Hepatocyte (in vitro differentiated cells): ENCODE data around the gene GPR155. TPM values are rescaled to one million over a fixed set of nuclear protein-coding genes. Genes with fewer than 3 reads are reported as not detected.
"Not testable (repeated sequence)": the region's sequence is repeated elsewhere in the genome, so short reads cannot be mapped to it uniquely, and the experiment has no call there.

Source experiments
- DNase-seq: peaks from one replicate; pipeline ENCODE4 v3.0.0-alpha.2; 2016; ENCODE audit warnings: low spot score
- H2AFZ ChIP-seq: fragments of 200-600 bp; sonication (generic); 2 replicates; pipeline ENCODE4 v1.6.0; 2016; ENCODE audit warnings: antibody characterized with exemption, mild to moderate bottlenecking
- H3K27ac ChIP-seq: fragments of 200-600 bp; sonication (generic); 2 replicates; pipeline ENCODE4 v1.5.1; 2016; ENCODE audit warnings: mild to moderate bottlenecking
- H3K27me3 ChIP-seq: fragments of 200-600 bp; sonication (generic); 2 replicates; pipeline ENCODE4 v1.6.1; 2016
- H3K36me3 ChIP-seq: fragments of 200-600 bp; sonication (generic); replicated peaks from 2 replicates; pipeline ENCODE4 v1.5.1; 2016; ENCODE audit warnings: low read depth; ENCODE audit not compliant: insufficient read depth
- H3K4me1 ChIP-seq: fragments of 200-600 bp; sonication (generic); 2 replicates; pipeline ENCODE4 v1.5.1; 2016; ENCODE audit warnings: mild to moderate bottlenecking, moderate library complexity; ENCODE audit not compliant: insufficient read depth
- H3K4me2 ChIP-seq: fragments of 200-600 bp; sonication (generic); 2 replicates; pipeline ENCODE4 v1.6.0; 2016
- H3K4me3 ChIP-seq: fragments of 200-600 bp; sonication (generic); 2 replicates; pipeline ENCODE4 v1.5.1; 2016; ENCODE audit warnings: mild to moderate bottlenecking
- H3K79me2 ChIP-seq: fragments of 200-600 bp; sonication (generic); 2 replicates; pipeline ENCODE4 v1.6.0; 2017; ENCODE audit warnings: mild to moderate bottlenecking
- H3K9me2 ChIP-seq: fragments of 200-600 bp; sonication (generic); replicated peaks from 2 replicates; pipeline ENCODE4 v1.6.0; 2017; ENCODE audit warnings: mild to moderate bottlenecking; ENCODE audit not compliant: insufficient read depth
- H3K9me3 ChIP-seq: fragments of 200-600 bp; sonication (generic); 2 replicates; pipeline ENCODE4 v1.5.1; 2016; ENCODE audit warnings: low read depth, mild to moderate bottlenecking
- H4K20me1 ChIP-seq: fragments of 200-600 bp; sonication (generic); 2 replicates; pipeline ENCODE4 v1.6.0; 2016; ENCODE audit warnings: mild to moderate bottlenecking; ENCODE audit not compliant: insufficient read depth, poor library complexity, severe bottlenecking
- EZH2 ChIP-seq: fragments of 200-600 bp; sonication (generic); IDR thresholded peaks from 2 replicates; pipeline ENCODE4 v1.6.1; 2016; ENCODE audit warnings: antibody characterized with exemption, mild to moderate bottlenecking, borderline replicate concordance
- EZH2phosphoT487 ChIP-seq: fragments of 200-600 bp; sonication (generic); IDR thresholded peaks from one replicate; pipeline ENCODE4 v1.6.1; 2018; ENCODE audit warnings: antibody characterized with exemption, mild to moderate bottlenecking, low read depth, moderate library complexity; ENCODE audit not compliant: unreplicated experiment, severe bottlenecking
- WGBS: methylation state at CpG from one replicate; pipeline ENCODE4 v1.1.6; 2016; ENCODE audit warnings: low lambda C conversion rate; ENCODE audit errors: missing lambda C conversion rate; 5-methylcytosine and 5-hydroxymethylcytosine counted together
- polyA plus RNA-seq: library from polyadenylated mRNA; unstranded; fragments of >200 nt; fragmentation: Nextera tagmentation; extraction: Ambion mirVana; gene quantifications from 2 replicates; pipeline ENCODE4 v1.2.1, GENCODE V29; 2016
- total RNA-seq: library from RNA; depleted of rRNA; stranded (reverse); fragments of >200 nt; gene quantifications from 2 replicates; pipeline ENCODE4 v1.2.3, GENCODE V29; 2014
- TF ChIP-seq, protein P1 (sequence below): fragments of 200-600 bp; sonication (generic); IDR thresholded peaks from 2 replicates; pipeline ENCODE4 v1.5.1; 2016; ENCODE audit warnings: antibody characterized with exemption, mild to moderate bottlenecking; ENCODE audit not compliant: poor library complexity

GPR155 gene
- total and polyA plus RNA-seq, 2 experiments from 2014 or later = 26.1 to 30.0 TPM

DNA sequence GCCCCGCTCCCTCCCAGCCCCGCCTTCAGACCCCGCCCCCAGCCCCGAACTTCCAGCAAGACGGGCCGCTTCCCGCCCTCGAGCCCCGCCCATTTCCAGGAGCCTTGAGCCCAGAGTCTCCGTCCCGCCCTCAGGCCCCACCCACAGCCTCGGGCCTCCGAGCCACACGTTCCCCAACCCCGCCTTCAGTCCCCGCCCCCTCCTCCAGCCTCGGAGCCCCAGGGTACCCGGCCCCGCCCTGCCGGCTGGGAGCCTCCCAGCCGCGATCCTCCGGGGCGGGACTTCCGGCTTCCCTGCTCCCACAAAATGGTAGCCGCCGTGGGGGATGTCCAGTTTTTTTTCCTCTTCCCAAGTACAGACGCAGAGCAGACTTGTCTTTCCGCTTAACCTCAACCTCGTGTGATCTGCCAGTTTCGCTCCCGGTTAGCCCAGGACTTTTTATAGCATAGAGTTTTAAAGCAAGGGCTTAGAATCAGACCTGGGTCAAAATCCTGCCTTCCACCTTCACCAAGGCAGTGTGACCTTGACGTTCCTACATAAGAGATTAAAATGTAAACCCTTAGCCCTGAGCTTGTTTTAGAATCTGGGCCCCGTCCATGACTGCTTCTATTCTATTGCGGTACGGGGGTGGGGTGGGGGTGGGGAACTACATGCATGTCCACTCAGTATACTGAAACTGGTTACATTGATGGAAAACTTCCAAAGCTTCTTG lies 435 bp upstream of the GPR155 start:
- 2% methylated on average over 18 of the region's 36 CpGs for WGBS
- TF ChIP-seq, protein P1, sequence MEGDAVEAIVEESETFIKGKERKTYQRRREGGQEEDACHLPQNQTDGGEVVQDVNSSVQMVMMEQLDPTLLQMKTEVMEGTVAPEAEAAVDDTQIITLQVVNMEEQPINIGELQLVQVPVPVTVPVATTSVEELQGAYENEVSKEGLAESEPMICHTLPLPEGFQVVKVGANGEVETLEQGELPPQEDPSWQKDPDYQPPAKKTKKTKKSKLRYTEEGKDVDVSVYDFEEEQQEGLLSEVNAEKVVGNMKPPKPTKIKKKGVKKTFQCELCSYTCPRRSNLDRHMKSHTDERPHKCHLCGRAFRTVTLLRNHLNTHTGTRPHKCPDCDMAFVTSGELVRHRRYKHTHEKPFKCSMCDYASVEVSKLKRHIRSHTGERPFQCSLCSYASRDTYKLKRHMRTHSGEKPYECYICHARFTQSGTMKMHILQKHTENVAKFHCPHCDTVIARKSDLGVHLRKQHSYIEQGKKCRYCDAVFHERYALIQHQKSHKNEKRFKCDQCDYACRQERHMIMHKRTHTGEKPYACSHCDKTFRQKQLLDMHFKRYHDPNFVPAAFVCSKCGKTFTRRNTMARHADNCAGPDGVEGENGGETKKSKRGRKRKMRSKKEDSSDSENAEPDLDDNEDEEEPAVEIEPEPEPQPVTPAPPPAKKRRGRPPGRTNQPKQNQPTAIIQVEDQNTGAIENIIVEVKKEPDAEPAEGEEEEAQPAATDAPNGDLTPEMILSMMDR = no peak
- TF ChIP-seq EZH2phosphoT487 = no peak
- no peak for TF ChIP-seq EZH2
- DNase-seq = peak; percentile 100
- Histone ChIP-seq H3K27ac (peak overlapping the region; percentile 96), H3K27me3 (no peaks in the 10 kb centered on the region), H3K9me3 (no peaks in the 10 kb centered on the region), H3K4me2 (peak overlapping the region; percentile 92), H3K9me2 (no peaks in the 10 kb centered on the region), H3K79me2 (peaks cover 4% of the 10 kb centered on the region), H3K4me3 (peak overlapping the region; percentile 53), H4K20me1 (no peaks in the 10 kb centered on the region), H3K4me1 (peaks cover 4% of the 10 kb centered on the region), H2AFZ (peak overlapping the region; percentile 91), H3K36me3 (no peaks in the 10 kb centered on the region)

DNA sequence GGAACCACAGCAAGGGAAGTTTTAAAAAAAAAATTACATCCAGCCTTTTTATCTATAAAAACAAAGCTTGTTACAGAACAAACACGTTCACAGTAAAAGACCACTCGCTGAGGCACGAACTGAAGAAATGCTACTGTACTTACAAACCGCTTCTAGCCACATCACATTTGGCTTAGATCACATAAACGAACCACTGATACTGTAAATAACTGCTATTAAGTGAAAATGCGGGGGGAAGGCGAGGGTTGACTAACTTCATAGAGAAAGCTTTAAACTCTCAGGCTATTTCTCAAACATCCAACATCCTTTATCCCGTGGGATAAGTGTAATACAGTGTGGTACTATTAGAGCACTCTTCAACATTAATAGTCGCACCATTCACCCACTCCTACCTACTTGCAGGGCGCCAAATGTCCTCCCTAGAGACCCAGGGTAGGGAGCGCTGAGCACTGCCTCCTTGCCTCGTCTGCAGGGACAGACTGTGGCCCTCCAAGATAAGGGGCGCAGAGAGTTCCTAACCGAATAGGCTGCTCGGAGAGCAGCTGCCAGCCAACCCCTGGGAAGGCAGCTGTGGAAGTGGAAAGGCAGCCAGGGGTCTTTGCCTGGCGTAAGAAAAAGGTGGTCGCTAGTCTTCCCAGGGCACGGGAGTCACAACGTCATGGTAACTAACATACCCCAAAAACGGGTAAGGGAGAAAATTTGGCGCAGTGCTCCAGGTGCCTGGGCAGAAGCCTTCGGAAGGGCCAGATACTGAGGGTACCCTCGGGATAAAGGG lies 854 bp downstream of the GPR155 start:
- H3K27ac ChIP-seq = peak overlapping the region; percentile 26
- peak; percentile 37 for DNase-seq

DNA sequence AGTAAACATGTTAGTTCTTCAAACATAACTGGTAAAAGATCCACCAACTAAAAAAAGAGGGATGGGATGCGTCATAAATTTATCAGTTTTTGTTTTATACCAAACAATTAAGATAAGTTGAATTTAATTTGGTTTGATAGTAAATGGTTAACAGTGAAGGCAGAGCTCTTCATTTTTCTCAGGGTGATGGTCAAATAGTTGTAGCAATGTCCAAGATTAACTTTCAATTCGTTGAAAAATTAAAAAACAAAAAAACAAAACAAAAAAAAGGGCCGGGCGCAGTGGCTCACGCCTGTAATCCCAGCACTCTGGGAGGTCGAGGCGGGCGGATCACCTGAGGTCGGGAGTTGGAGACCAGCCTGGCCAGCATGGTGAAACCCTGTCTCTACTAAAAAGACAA lies 1.8 kb downstream of the GPR155 start:
- WGBS = 93% methylated on average over 9 of the region's 9 CpGs

More for the DNA sequence above, 854 bp downstream of the GPR155 start:
- H3K9me3 ChIP-seq = no peaks in the 10 kb centered on the region
- H3K4me2 ChIP-seq = peak overlapping the region; percentile 92
- H3K27me3 ChIP-seq = no peaks in the 10 kb centered on the region
- H3K4me1 ChIP-seq = peaks cover 4% of the 10 kb centered on the region
- WGBS = 20% methylated on average over 23 of the region's 23 CpGs
- peak overlapping the region; percentile 50 for H3K4me3 ChIP-seq
- H4K20me1 ChIP-seq = no peaks in the 10 kb centered on the region
- H3K36me3 ChIP-seq = no peaks in the 10 kb centered on the region
- no peaks in the 10 kb centered on the region for H3K9me2 ChIP-seq
- peaks cover 4% of the 10 kb centered on the region for H3K79me2 ChIP-seq
- peak overlapping the region; percentile 84 for H2AFZ ChIP-seq
- TF ChIP-seq EZH2 (no peak), EZH2phosphoT487 (no peak)
- TF ChIP-seq, protein P1 = no peak

DNA sequence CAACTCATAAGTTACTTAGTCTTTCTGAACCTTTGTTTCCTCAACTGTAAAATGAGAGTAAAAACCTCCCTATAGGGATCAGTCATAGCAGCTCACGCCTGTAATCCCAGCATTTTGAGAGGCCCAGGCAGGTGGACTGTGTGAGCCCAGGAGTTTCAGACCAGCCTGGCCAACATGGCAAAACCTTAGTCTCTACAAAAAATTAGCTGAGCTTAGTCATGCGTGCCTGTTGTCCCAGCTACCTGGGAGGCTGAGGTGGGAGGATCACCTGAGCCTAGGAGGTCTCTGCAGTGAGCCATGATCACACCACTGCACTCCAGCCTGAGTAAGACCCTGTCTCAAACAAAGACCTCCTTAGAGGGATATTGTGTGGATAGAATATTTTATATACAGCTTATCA lies 2.3 kb downstream of the GPR155 start:
- H3K79me2 ChIP-seq = peaks cover 4% of the 10 kb centered on the region
- H3K36me3 ChIP-seq = no peaks in the 10 kb centered on the region
- no peaks in the 10 kb centered on the region for H4K20me1 ChIP-seq
- H3K27me3 ChIP-seq = no peaks in the 10 kb centered on the region
- H3K4me3 ChIP-seq = no peak overlapping the region
- peaks cover 4% of the 10 kb centered on the region for H3K4me1 ChIP-seq
- no peaks in the 10 kb centered on the region for H3K9me3 ChIP-seq
- DNase-seq = no peak
- 87% methylated on average over 2 of the region's 2 CpGs for WGBS
- H2AFZ ChIP-seq = no peak overlapping the region
- no peaks in the 10 kb centered on the region for H3K9me2 ChIP-seq
- H3K27ac ChIP-seq = no peak overlapping the region
- H3K4me2 ChIP-seq = peak overlapping the region; percentile 92
- TF ChIP-seq, protein P1 = no peak
- no peak for TF ChIP-seq EZH2phosphoT487

More for the DNA sequence above, 1.8 kb downstream of the GPR155 start:
- H4K20me1 ChIP-seq, H3K9me3 ChIP-seq, H3K4me3 ChIP-seq, H3K27ac ChIP-seq, H3K27me3 ChIP-seq, H3K79me2 ChIP-seq, H3K4me1 ChIP-seq, H3K36me3 ChIP-seq, DNase-seq, H3K9me2 ChIP-seq, H2AFZ ChIP-seq: not testable (repeated sequence)
- peak overlapping the region; percentile 92 for H3K4me2 ChIP-seq
